GM23338 (cell line): Measurements from ENCODE around the gene VAMP7. TPM values are rescaled to one million over a fixed set of nuclear protein-coding genes. Genes with fewer than 3 reads are reported as not detected.

ENCODE experiments used
- ATAC-seq: fragments of 200-7000 bp; cut with Tn5 transposase; 3 replicates; pipeline ENCODE4 v1.9.1; 2020
- DNase-seq: peaks from one replicate; pipeline ENCODE4 v3.0.0-alpha.2; 2015; ENCODE audit warnings: low spot score
- H2AFZ ChIP-seq: fragments of 200-600 bp; sonication (generic); 2 replicates; pipeline ENCODE4 v1.8.0; 2016; ENCODE audit warnings: antibody characterized with exemption, mild to moderate bottlenecking, moderate library complexity
- H3F3A ChIP-seq: fragments of 200-600 bp; sonication (generic); replicated peaks from 2 replicates; pipeline ENCODE4 v1.8.0; 2017; ENCODE audit warnings: antibody characterized with exemption, mixed run types, low read depth
- H3K27ac ChIP-seq: fragments of 200-600 bp; sonication (generic); 2 replicates; pipeline ENCODE4 v1.6.1; 2016; ENCODE audit warnings: low read depth
- H3K27me3 ChIP-seq: fragments of 200-600 bp; sonication (generic); 2 replicates; pipeline ENCODE4 v1.8.0; 2016; ENCODE audit warnings: mild to moderate bottlenecking, mixed run types, moderate library complexity; ENCODE audit not compliant: insufficient read depth
- H3K36me3 ChIP-seq: fragments of 200-600 bp; sonication (generic); 2 replicates; pipeline ENCODE4 v1.8.0; 2016; ENCODE audit warnings: mild to moderate bottlenecking; ENCODE audit not compliant: insufficient read depth
- H3K4me1 ChIP-seq: fragments of 200-600 bp; sonication (generic); 2 replicates; pipeline ENCODE4 v1.8.0; 2016; ENCODE audit warnings: mild to moderate bottlenecking, moderate library complexity; ENCODE audit not compliant: insufficient read depth
- H3K4me2 ChIP-seq: fragments of 200-600 bp; sonication (generic); 2 replicates; pipeline ENCODE4 v1.7.1; 2017; ENCODE audit warnings: mixed run types
- H3K4me3 ChIP-seq: fragments of 200-600 bp; sonication (generic); 2 replicates; pipeline ENCODE4 v1.6.1; 2016; ENCODE audit warnings: mixed run types
- H3K79me2 ChIP-seq: fragments of 200-600 bp; sonication (generic); replicated peaks from 2 replicates; pipeline ENCODE4 v1.8.0; 2017; ENCODE audit warnings: mild to moderate bottlenecking; ENCODE audit not compliant: insufficient read depth
- H3K9me2 ChIP-seq: fragments of 200-600 bp; sonication (generic); 2 replicates; pipeline ENCODE4 v1.8.0; 2017; ENCODE audit not compliant: insufficient read depth
- H4K20me1 ChIP-seq: fragments of 200-600 bp; sonication (generic); replicated peaks from 2 replicates; pipeline ENCODE4 v1.8.0; 2017; ENCODE audit warnings: mild to moderate bottlenecking; ENCODE audit not compliant: insufficient read depth
- H3K27ac Mint-ChIP-seq: 2 replicates; pipeline ENCODE4 v1.8.0; 2020; ENCODE audit warnings: inconsistent platforms, mild to moderate bottlenecking, moderate library complexity, mixed read lengths
- H3K27me3 Mint-ChIP-seq: 3 replicates; pipeline ENCODE4 v1.8.0; 2022; ENCODE audit warnings: low read depth, mild to moderate bottlenecking, moderate library complexity, mixed read lengths, inconsistent platforms; ENCODE audit not compliant: insufficient read depth, poor library complexity
- H3K36me3 Mint-ChIP-seq: 3 replicates; pipeline ENCODE4 v1.8.0; 2021; ENCODE audit warnings: low read depth, mild to moderate bottlenecking, inconsistent platforms, moderate library complexity, mixed read lengths
- H3K4me1 Mint-ChIP-seq: 3 replicates; pipeline ENCODE4 v1.8.0; 2020; ENCODE audit warnings: mild to moderate bottlenecking, inconsistent platforms, mixed read lengths
- H3K4me3 Mint-ChIP-seq: 3 replicates; pipeline ENCODE4 v1.8.0; 2021; ENCODE audit warnings: moderate library complexity, mild to moderate bottlenecking, inconsistent platforms, mixed read lengths
- H3K9me3 Mint-ChIP-seq: 3 replicates; pipeline ENCODE4 v1.8.0; 2020; ENCODE audit warnings: moderate library complexity, mild to moderate bottlenecking, inconsistent platforms, mixed read lengths
- CREB1 ChIP-seq: fragments of 250-450 bp; sonication (Bioruptor Pico); IDR thresholded peaks from 2 replicates; pipeline ENCODE4 v1.5.0; 2020; ENCODE audit warnings: low read depth, mild to moderate bottlenecking, moderate library complexity
- CTCF ChIP-seq, 2 experiments: fragments of 200-600 bp in 1 of 2; sonication (generic) in 1 of 2; conservative IDR thresholded peaks; 2 replicates each; pipeline versions ENCODE4 v1.5.1 to v1.6.1; 2016 to 2017; ENCODE audit warnings: antibody characterized with exemption in 2 of 2, low read depth in 2 of 2, mild to moderate bottlenecking in 2 of 2, moderate library complexity in 1 of 2
- ETS1 ChIP-seq: IDR thresholded peaks from 2 replicates; pipeline ENCODE4 v1.6.1; 2016; ENCODE audit warnings: antibody characterized with exemption
- EZH2 ChIP-seq: fragments of 200-600 bp; sonication (generic); IDR thresholded peaks from one replicate; pipeline ENCODE4 v1.8.0; 2017; ENCODE audit warnings: antibody characterized with exemption, mild to moderate bottlenecking, low read depth; ENCODE audit not compliant: unreplicated experiment
- EZH2phosphoT487 ChIP-seq: fragments of 200-600 bp; sonication (generic); IDR thresholded peaks from one replicate; pipeline ENCODE4 v1.8.1; 2018; ENCODE audit warnings: antibody characterized with exemption; ENCODE audit not compliant: unreplicated experiment
- JUNB ChIP-seq: IDR thresholded peaks from one replicate; pipeline ENCODE4 v1.6.1; 2016; ENCODE audit warnings: antibody characterized with exemption; ENCODE audit not compliant: unreplicated experiment
- NANOG ChIP-seq: IDR thresholded peaks from 2 replicates; pipeline ENCODE4 v1.6.1; 2016; ENCODE audit warnings: antibody characterized with exemption, borderline replicate concordance
- POLR2AphosphoS5 ChIP-seq: IDR thresholded peaks from 2 replicates; pipeline ENCODE4 v1.6.1; 2016; ENCODE audit warnings: antibody characterized with exemption, low read depth
- REST ChIP-seq: IDR thresholded peaks from one replicate; pipeline ENCODE4 v1.6.1; 2018; ENCODE audit warnings: antibody characterized with exemption; ENCODE audit not compliant: unreplicated experiment
- STAT1 ChIP-seq: IDR thresholded peaks from one replicate; pipeline ENCODE4 v1.6.1; 2016; ENCODE audit warnings: antibody characterized with exemption; ENCODE audit not compliant: unreplicated experiment
- ZNF114 ChIP-seq: fragments of 250-450 bp; sonication (Bioruptor Pico); IDR thresholded peaks from 2 replicates; pipeline ENCODE4 v1.5.0; 2020; ENCODE audit warnings: mild to moderate bottlenecking, moderate library complexity
- ZNF331 ChIP-seq: fragments of 250-450 bp; sonication (Bioruptor Pico); IDR thresholded peaks from 2 replicates; pipeline ENCODE4 v1.5.0; 2020; ENCODE audit warnings: low read depth, mild to moderate bottlenecking, moderate library complexity
- ZNF462 ChIP-seq: fragments of 250-450 bp; sonication (Bioruptor Pico); IDR thresholded peaks from 2 replicates; pipeline ENCODE4 v1.5.0; 2020; ENCODE audit warnings: mild to moderate bottlenecking, moderate library complexity
- polyA plus RNA-seq: library from polyadenylated mRNA; unstranded; fragments of >200 nt; fragmentation: Nextera tagmentation; extraction: Ambion mirVana; gene quantifications from 2 replicates; pipeline ENCODE4 v1.2.1, GENCODE V29; 2016
- total RNA-seq: library from RNA; depleted of rRNA; stranded (reverse); fragments of >200 nt; shearing (Covaris generic); gene quantifications from 2 replicates; pipeline ENCODE4 v1.2.3, GENCODE V29; 2014

VAMP7 gene
- total and polyA plus RNA-seq, 2 experiments from 2014 or later = 14.0 to 22.7 TPM

GRCh38 chrX:155956649-155957048 lies 75.5 kb downstream of the VAMP7 start:
- H3K9me2 ChIP-seq = 0 out of 2 replicates have a peak, but pooled peaks cover 5% of the 10 kb centered on the region
- no peak overlapping the region for H2AFZ ChIP-seq
- no peaks in the 10 kb centered on the region for H3K27me3 Mint-ChIP-seq
- H3K27ac ChIP-seq = no peak overlapping the region
- H3K27me3 ChIP-seq = no peaks in the 10 kb centered on the region
- H4K20me1 ChIP-seq = no peaks in the 10 kb centered on the region
- peaks cover 57% of the 10 kb centered on the region for H3K9me3 Mint-ChIP-seq
- peaks cover 24% of the 10 kb centered on the region for H3K4me1 ChIP-seq
- ATAC-seq (no peak), DNase-seq (no peak)
- H3K4me1 Mint-ChIP-seq = peaks cover 21% of the 10 kb centered on the region; the same call in 2 of the 3 replicates
- H3K4me3 ChIP-seq = no peak overlapping the region
- H3K4me2 ChIP-seq = no peak overlapping the region
- no peak overlapping the region for H3K27ac Mint-ChIP-seq
- no peaks in the 10 kb centered on the region for H3K79me2 ChIP-seq
- H3K4me3 Mint-ChIP-seq = no peak overlapping the region
- TF ChIP-seq EZH2phosphoT487 = no peak
- no peak for TF ChIP-seq ETS1
- no peak for TF ChIP-seq ZNF462 (CRISPR knock-in tag)
- TF ChIP-seq JUNB = no peak
- TF ChIP-seq ZNF114 (CRISPR knock-in tag) = no peak
- TF ChIP-seq STAT1 = no peak
- no peak for TF ChIP-seq NANOG
- no peak for TF ChIP-seq EZH2
- TF ChIP-seq POLR2AphosphoS5 = no peak
- TF ChIP-seq CREB1 (CRISPR knock-in tag) = no peak
- TF ChIP-seq CTCF (conservative IDR thresholded peaks at IDR 0.05; ENCODE audit: low read depth in 2 of 2) = no peak
- no peak for TF ChIP-seq ZNF331 (CRISPR knock-in tag)
- no peak for TF ChIP-seq REST
- no peaks in the 10 kb centered on the region for H3F3A ChIP-seq
- H3K36me3 ChIP-seq = no peaks in the 10 kb centered on the region; the same call in 1 of the 2 replicates
- peaks cover 13% of the 10 kb centered on the region; the same call in 2 of the 3 replicates for H3K36me3 Mint-ChIP-seq
